GM12872 (cell line): ENCODE measurements around the gene PUS1.

Source experiments
- CTCF ChIP-seq: IDR thresholded peaks from 3 replicates; pipeline ENCODE4 v1.5.1; 2011; ENCODE audit warnings: low read depth, mild to moderate bottlenecking, low read length, moderate library complexity; ENCODE audit not compliant: insufficient read depth

PUS1 gene

GRCh38 chr12:131905630-131906091 is 23.4 kb upstream of the PUS1 start:
- no peak for TF ChIP-seq CTCF

DNA sequence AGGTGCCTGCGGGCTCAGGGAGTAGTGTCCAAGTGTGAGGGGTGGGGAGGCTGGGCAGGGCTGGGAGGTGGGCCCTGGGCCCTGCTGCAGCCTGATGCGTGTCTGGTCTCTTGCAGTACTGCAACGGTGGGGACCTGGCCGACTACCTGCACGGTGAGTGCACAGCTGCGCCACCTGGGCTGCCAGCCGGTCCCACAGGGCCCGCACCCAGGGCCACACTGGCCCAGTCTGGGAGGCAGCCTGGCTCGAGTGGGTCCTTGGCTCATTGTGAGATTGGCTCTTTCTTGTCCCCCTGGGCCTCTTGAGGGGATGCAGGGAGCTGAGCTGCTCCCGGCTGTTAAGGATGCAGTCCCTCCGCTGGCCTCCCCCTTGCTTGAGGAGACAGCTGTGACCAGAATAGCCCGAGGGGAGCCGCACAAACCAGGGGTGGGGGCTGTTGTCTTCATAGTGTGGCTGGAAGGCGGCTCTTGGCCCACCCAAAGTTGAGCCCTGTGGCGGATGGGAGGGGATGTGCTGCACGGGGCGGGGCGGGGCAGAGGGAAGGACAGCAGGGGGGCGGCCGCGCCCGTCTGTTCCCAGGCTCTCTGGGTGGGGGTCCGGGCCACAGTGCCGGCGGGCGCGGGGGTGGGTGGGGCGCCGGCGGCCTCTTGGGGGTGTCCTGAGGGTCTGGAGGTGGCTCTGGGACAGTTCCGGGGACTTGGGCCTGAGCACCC is 21.5 kb upstream of the PUS1 start:
- TF ChIP-seq CTCF, result no peak

GRCh38 chr12:131908092-131909080 is 20.7 kb upstream of the PUS1 start:
- TF ChIP-seq CTCF, result no peak

GRCh38 chr12:131909081-131909751 is 19.9 kb upstream of the PUS1 start:
- no peak for TF ChIP-seq CTCF

DNA sequence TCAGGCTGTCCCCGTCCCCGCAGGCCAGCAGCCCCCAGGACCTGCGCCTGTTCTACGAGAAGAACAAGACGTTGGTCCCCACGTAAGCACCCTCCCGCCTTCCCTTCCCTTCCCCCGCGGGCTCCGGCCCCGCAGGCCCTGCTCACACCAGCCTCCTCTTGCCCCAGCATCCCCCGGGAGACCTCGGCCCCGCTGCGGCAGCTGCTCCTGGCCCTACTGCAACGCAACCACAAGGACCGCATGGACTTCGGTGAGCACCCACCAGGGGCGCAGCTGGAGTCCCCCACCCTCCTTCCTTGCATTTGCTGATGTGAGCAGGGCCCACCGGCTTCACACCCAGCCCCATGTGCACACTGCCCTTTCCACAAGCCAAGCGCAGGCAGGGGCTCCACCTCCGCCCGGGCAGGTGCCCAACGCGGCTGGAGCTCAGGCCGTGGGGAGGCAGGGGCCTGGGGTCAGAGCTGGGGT is 19.3 kb upstream of the PUS1 start:
- no peak for TF ChIP-seq CTCF

GRCh38 chr12:131910302-131911027 is 18.6 kb upstream of the PUS1 start:
- TF ChIP-seq CTCF, result no peak
